K562 (cell line): Measurements from ENCODE around the gene MYOT. TPM values are rescaled to one million over a fixed set of nuclear protein-coding genes. Genes with fewer than 3 reads are reported as not detected.
A peak's percentile ranks its signal among the peaks of the same experiment; 100 is the strongest.

Experiments used
- ATAC-seq: fragments of 200-7000 bp; cut with Tn5 transposase; 3 replicates; pipeline ENCODE4 v1.9.1; 2020; ENCODE audit warnings: moderate library complexity
- BruUV-seq: library from RNA; stranded (reverse); fragments of 400-500 nt; replicated peaks from 2 replicates; lab custom pipeline; 2021; lab: Mats Ljungman, UMichigan
- CTCF ChIA-PET: fragments of 300-600 bp; formaldehyde crosslinking; extraction: SDS; loops from one replicate; lab custom pipeline; 2021; ENCODE audit warnings: low intra/inter-chr PET ratio; lab: Yijun Ruan, JAX
- POLR2A ChIA-PET: fragments of 300-600, 350-650 bp; sonication (Branson Sonifier 250); formaldehyde crosslinking; extraction: SDS; loops from one replicate; lab custom pipeline; 2021; ENCODE audit warnings: antibody characterized with exemption, inconsistent platforms; lab: Yijun Ruan, JAX
- DNase-seq, 4 experiments: peaks; one replicate each; pipeline versions ENCODE4 v3.0.0 to v3.0.0-alpha.2; 2011 to 2018; ENCODE audit warnings: low spot score in 3 of 4, mixed read lengths in 3 of 4; ENCODE audit errors: extremely low read depth in 1 of 4
- FAIRE-seq: peaks from 2 replicates; lab custom pipeline; 2011; peaks lifted over from hg19 to GRCh38; lab: Jason Lieb, UNC
- H2AFZ ChIP-seq: 2 replicates; pipeline ENCODE4 v1.6.0; 2011; ENCODE audit warnings: low read depth, low read length, control low read depth, inconsistent platforms
- H3K27ac ChIP-seq: fragments of 200-600 bp; 3 replicates; pipeline ENCODE4 v1.8.0; 2011; ENCODE audit warnings: low read depth, mild to moderate bottlenecking, control low read depth, inconsistent platforms, low read length, moderate library complexity, mixed read lengths; ENCODE audit errors: extremely low read depth
- H3K27me3 ChIP-seq, 2 experiments: fragments of 300-600 bp in 1 of 2; 2 replicates in 1 of 2; 3 replicates in 1 of 2; pipeline versions ENCODE4 v1.6.0 to v1.8.0; 2011; ENCODE audit warnings: inconsistent platforms in 2 of 2, low read length in 2 of 2, mild to moderate bottlenecking in 1 of 2, mixed read lengths in 1 of 2, moderate library complexity in 1 of 2; ENCODE audit not compliant: control insufficient read depth in 2 of 2, insufficient read depth in 2 of 2
- H3K36me3 ChIP-seq: fragments of 300-600 bp; 3 replicates; pipeline ENCODE4 v1.8.0; 2011; ENCODE audit warnings: mild to moderate bottlenecking, low read length, inconsistent platforms; ENCODE audit not compliant: control insufficient read depth, insufficient read depth
- H3K4me1 ChIP-seq, 2 experiments: fragments of 200-600 bp in 1 of 2; replicated peaks in 1 of 2; 2 replicates in 1 of 2; 3 replicates in 1 of 2; pipeline versions ENCODE4 v1.5.1 to v1.8.0; 2011; ENCODE audit warnings: inconsistent platforms in 2 of 2, low read length in 2 of 2, mild to moderate bottlenecking in 1 of 2, mixed read lengths in 1 of 2, moderate library complexity in 1 of 2; ENCODE audit not compliant: control insufficient read depth in 2 of 2, insufficient read depth in 2 of 2
- H3K4me2 ChIP-seq: 2 replicates; pipeline ENCODE4 v1.6.1; 2011; ENCODE audit warnings: low read length, control low read depth, inconsistent platforms, mixed read lengths; ENCODE audit not compliant: insufficient read depth
- H3K4me3 ChIP-seq: fragments of 200-600 bp; sonication (generic), shearing (Covaris generic); 2 replicates; pipeline ENCODE4 v1.5.1; 2016; ENCODE audit warnings: control low read depth, inconsistent platforms
- H3K79me2 ChIP-seq: fragments of 200-600 bp; 3 replicates; pipeline ENCODE4 v1.8.0; 2011; ENCODE audit warnings: low read length, inconsistent platforms; ENCODE audit not compliant: control insufficient read depth, insufficient read depth
- H3K9ac ChIP-seq, 2 experiments: 2 replicates each; pipeline versions ENCODE4 v1.6.0 to v1.6.1; 2011; ENCODE audit warnings: low read depth in 2 of 2, low read length in 2 of 2, control low read depth in 1 of 2, inconsistent platforms in 1 of 2, mild to moderate bottlenecking in 1 of 2, mixed read lengths in 1 of 2; ENCODE audit not compliant: insufficient read depth in 1 of 2
- H3K9me1 ChIP-seq: one replicate; pipeline ENCODE4 v1.6.0; 2011; ENCODE audit warnings: inconsistent platforms, mild to moderate bottlenecking, low read length, moderate library complexity; ENCODE audit not compliant: control insufficient read depth, insufficient read depth
- H3K9me3 ChIP-seq: replicated peaks from 2 replicates; pipeline ENCODE4 v1.5.1; 2011; ENCODE audit warnings: low read depth, low read length, inconsistent platforms; ENCODE audit not compliant: control insufficient read depth, insufficient read depth
- H4K20me1 ChIP-seq: replicated peaks from 2 replicates; pipeline ENCODE4 v1.6.1; 2011; ENCODE audit warnings: low read length, inconsistent platforms, mixed read lengths; ENCODE audit not compliant: control insufficient read depth, insufficient read depth
- ARNT ChIP-seq, 2 experiments: fragments of 450-650 bp; IDR thresholded peaks; 2 replicates each; pipeline ENCODE4 v1.6.1; 2016; ENCODE audit warnings: mild to moderate bottlenecking in 1 of 2
- FOXJ2 ChIP-seq: fragments of 200-800 bp; sonication (Bioruptor generic); IDR thresholded peaks from 2 replicates; pipeline ENCODE4 v1.6.1; 2016; ENCODE audit warnings: missing genetic modification characterization, missing compliant biosample characterization
- HDAC1 ChIP-seq, 2 experiments: fragments of 450-650 bp; IDR thresholded peaks; 2 replicates each; pipeline ENCODE4 v1.6.1; 2016 to 2017; ENCODE audit warnings: inconsistent platforms in 1 of 2, mild to moderate bottlenecking in 1 of 2, moderate library complexity in 1 of 2
- NUFIP1 ChIP-seq: fragments of 450-650 bp; IDR thresholded peaks from 2 replicates; pipeline ENCODE4 v1.6.1; 2018; ENCODE audit not compliant: partially characterized antibody
- POLR2G ChIP-seq: fragments of 200-400 bp; formaldehyde crosslinking; IDR thresholded peaks from 2 replicates; pipeline ENCODE4 v1.6.1; 2017; ENCODE audit warnings: low read depth, mild to moderate bottlenecking, antibody characterized with exemption, low read length, moderate library complexity
- SMARCC2 ChIP-seq: fragments of 450-650 bp; IDR thresholded peaks from 2 replicates; pipeline ENCODE4 v1.6.1; 2017; ENCODE audit warnings: antibody characterized with exemption, moderate library complexity, mild to moderate bottlenecking, low read depth
- TBP ChIP-seq: optimal IDR thresholded peaks from 2 replicates; pipeline ENCODE3; 2011; ENCODE audit warnings: low read depth, low read length, improper control_type of control experiment
- ZNF589 ChIP-seq: fragments of 200-800 bp; sonication (Bioruptor generic); IDR thresholded peaks from 2 replicates; pipeline ENCODE4 v1.6.1; 2016; ENCODE audit warnings: low read depth, missing genetic modification characterization, missing compliant biosample characterization
- WGBS: fragments of 100-300 bp; shearing (Covaris generic); methylation state at CpG from one replicate; pipeline ENCODE4 v1.1.6; 2016; ENCODE audit warnings: low coverage, mixed read lengths; ENCODE audit not compliant: insufficient coverage; ENCODE audit errors: missing lambda C conversion rate; 5-methylcytosine and 5-hydroxymethylcytosine counted together
- in situ Hi-C: fragments of 300-500 bp; cut with MboI; formaldehyde crosslinking; loops from 4 replicates; pipeline ENCODE4 v1.15.0; 2018; ENCODE audit warnings: inconsistent platforms, mixed read lengths
- intact Hi-C: fragments of 100-400 bp; cut with micrococcal nuclease; formaldehyde crosslinking; loops from 2 replicates; pipeline ENCODE4 v1.14.2; 2022
- polyA plus RNA-seq, 8 experiments: library from polyadenylated mRNA; depleted of rRNA in 4 of 8; stranded (reverse) in 5 of 8; unstranded in 3 of 8; fragments of >200 nt; fragmentation: Nextera tagmentation in 2 of 8; fragmentation: Illumina TruSeq in 1 of 8; extraction: Ambion mirVana in 2 of 8; extraction: Trizol in 1 of 8; gene quantifications; 2 replicates each; pipeline versions ENCODE4 v1.2.1 to v1.2.3, GENCODE V29; 2011 to 2014; ENCODE audit warnings: inconsistent platforms in 1 of 8, missing spikeins in 1 of 8
- total RNA-seq, 7 experiments: library from RNA; depleted of rRNA in 6 of 7; stranded (reverse); fragments of >200 nt in 6 of 7; fragmentation: Illumina TruSeq in 2 of 7; extraction: Trizol in 2 of 7; gene quantifications; 2 replicates each; pipeline versions ENCODE4 v1.2.1 to v1.2.3, GENCODE V29; 2011 to 2021; ENCODE audit warnings: low replicate concordance in 1 of 7
- TF ChIP-seq, protein P1 (sequence below): fragments of 450-650 bp; IDR thresholded peaks from 2 replicates; pipeline ENCODE4 v1.7.1; 2018; ENCODE audit warnings: mild to moderate bottlenecking, low read depth; ENCODE audit not compliant: partially characterized antibody

MYOT gene
- total and polyA plus RNA-seq, 9 of the 15 experiments (the other 6 are each of a cell fraction or from before 2014, with no cell fraction given), result 0.24 to 0.38 TPM; not detected in 7

DNA sequence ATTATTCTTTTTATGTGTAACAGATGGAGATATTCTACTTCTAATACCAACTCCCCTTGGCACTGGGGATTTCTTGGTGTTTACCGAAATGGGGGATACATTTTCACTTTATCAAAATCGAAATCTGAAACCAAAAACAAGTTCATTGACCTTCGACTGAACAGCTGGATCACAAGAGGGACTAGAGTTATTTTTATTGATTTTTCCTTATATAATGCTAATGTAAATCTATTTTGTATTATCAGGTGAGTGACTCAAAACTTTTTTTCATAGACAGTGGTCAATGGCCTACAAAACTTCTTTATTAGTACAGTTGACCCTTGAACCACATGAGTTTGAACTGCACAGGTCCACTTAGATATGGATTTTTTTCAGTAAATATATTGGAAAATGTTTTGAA, 31.8 kb downstream of the MYOT start (continued):
- no peak for TF ChIP-seq NUFIP1
- no peak for TF ChIP-seq ZNF589
- TF ChIP-seq HDAC1 (IDR thresholded peaks at IDR 0.05), result no peak

DNA sequence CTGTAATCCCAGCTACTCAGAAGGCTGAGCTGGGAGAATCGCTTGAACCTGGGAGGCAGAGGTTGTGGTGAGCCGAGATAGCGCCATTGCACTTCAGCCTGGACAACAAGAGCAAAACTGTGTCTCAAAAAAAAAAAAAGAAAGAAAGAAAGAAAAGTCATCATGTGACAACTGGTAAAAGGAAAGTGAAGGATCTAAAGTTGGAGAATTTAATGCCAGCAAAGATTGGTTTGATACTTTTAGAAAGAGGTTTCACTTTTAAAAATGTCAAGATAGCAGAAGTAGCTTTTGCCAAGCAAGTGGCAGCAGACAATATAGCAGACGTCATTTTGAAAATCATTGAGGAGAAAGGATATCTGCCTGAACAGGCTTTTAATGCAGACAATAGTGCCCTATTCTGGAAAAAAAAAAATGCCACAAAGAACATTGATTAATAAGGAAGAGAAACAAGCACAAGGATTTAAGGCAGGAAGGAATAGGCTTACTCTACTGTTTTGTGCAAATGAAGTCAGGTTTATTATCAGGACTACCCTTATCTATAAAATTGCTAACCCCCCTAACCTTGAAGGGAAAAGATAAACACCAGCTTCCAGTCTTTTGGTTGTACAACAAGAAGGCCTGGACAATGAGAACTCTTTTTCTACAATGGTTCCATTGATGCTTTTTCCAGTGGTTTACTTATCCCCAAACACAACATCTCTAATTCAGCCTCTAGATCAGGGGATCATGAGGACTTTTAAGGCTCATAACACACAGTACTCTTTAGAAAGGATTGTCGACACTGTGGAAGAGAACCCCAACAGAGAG, 33.6 kb downstream of the MYOT start:
- no TSS peak for BruUV-seq
- H4K20me1 ChIP-seq, result no peaks in the 10 kb centered on the region
- no peaks in the 10 kb centered on the region for H3K27me3 ChIP-seq
- H2AFZ ChIP-seq, result peak overlapping the region; percentile 91
- peak; percentile 67 for ATAC-seq
- 0 out of 2 replicates have a peak overlapping the region, but pooled peaks have one; percentile 7 for H3K4me3 ChIP-seq
- WGBS, result 21% methylated on average over 5 of the region's 5 CpGs
- intact Hi-C loops (no loop called here), in situ Hi-C loops (no loop called here)
- DNase-seq, result peak in 1 of 4 experiments; percentile 47
- no peaks in the 10 kb centered on the region for H3K36me3 ChIP-seq
- H3K79me2 ChIP-seq, result no peaks in the 10 kb centered on the region
- POLR2A ChIA-PET, result interaction anchor here (1.7 to 1.8 kb wide), 3 partner anchors 9 to 12 kb away, joined by 5 to 10 read pairs (median 6); partner anchors contain the start of gene PKD2L2
- H3K27ac ChIP-seq, result peak overlapping the region; percentile 43; the same call in 1 of the 3 replicates
- CTCF ChIA-PET, result interaction anchor here (0.7 kb wide), 1 partner anchor 899 kb away, joined by 6 read pairs; no protein-coding TSS in a partner anchor
- H3K9ac ChIP-seq, result peak overlapping the region in 1 of 2 experiments; percentile 36; a peak in 1 of 4 replicates
- H3K4me2 ChIP-seq, result peak overlapping the region; percentile 33
- FAIRE-seq, result peak; percentile 55
- H3K4me1 ChIP-seq, result peaks cover 0 to 12% of the 10 kb centered on the region in 2 experiments; a peak in 2 of 5 replicates
- H3K9me3 ChIP-seq, result no peaks in the 10 kb centered on the region
- no peaks in the 10 kb centered on the region for H3K9me1 ChIP-seq
- TF ChIP-seq POLR2G, result no peak
- TF ChIP-seq FOXJ2 (tag), result no peak
- TF ChIP-seq, protein P1, sequence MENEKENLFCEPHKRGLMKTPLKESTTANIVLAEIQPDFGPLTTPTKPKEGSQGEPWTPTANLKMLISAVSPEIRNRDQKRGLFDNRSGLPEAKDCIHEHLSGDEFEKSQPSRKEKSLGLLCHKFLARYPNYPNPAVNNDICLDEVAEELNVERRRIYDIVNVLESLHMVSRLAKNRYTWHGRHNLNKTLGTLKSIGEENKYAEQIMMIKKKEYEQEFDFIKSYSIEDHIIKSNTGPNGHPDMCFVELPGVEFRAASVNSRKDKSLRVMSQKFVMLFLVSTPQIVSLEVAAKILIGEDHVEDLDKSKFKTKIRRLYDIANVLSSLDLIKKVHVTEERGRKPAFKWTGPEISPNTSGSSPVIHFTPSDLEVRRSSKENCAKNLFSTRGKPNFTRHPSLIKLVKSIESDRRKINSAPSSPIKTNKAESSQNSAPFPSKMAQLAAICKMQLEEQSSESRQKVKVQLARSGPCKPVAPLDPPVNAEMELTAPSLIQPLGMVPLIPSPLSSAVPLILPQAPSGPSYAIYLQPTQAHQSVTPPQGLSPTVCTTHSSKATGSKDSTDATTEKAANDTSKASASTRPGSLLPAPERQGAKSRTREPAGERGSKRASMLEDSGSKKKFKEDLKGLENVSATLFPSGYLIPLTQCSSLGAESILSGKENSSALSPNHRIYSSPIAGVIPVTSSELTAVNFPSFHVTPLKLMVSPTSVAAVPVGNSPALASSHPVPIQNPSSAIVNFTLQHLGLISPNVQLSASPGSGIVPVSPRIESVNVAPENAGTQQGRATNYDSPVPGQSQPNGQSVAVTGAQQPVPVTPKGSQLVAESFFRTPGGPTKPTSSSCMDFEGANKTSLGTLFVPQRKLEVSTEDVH, result no peak
- 0 out of 4 replicates have a peak, but pooled peaks of 1 of the 2 experiments have one; percentile 48 for TF ChIP-seq ARNT (IDR thresholded peaks at IDR 0.05)
- TF ChIP-seq SMARCC2, result peak; percentile 33; the same call in 1 of the 2 replicates
- TF ChIP-seq TBP, result no peak
